ENCODE results near the gene CEBPZ. TPM values are rescaled to one million over a fixed set of nuclear protein-coding genes. Genes with fewer than 3 reads are reported as not detected.
A peak's percentile ranks its signal among the peaks of the same experiment; 100 is the strongest.
"Not testable (repeated sequence)": the region's sequence is repeated elsewhere in the genome, so short reads cannot be mapped to it uniquely, and the experiment has no call there.

CEBPZ gene
- total RNA-seq, 1 donor from 2014 or later: 47.5 TPM

DNA sequence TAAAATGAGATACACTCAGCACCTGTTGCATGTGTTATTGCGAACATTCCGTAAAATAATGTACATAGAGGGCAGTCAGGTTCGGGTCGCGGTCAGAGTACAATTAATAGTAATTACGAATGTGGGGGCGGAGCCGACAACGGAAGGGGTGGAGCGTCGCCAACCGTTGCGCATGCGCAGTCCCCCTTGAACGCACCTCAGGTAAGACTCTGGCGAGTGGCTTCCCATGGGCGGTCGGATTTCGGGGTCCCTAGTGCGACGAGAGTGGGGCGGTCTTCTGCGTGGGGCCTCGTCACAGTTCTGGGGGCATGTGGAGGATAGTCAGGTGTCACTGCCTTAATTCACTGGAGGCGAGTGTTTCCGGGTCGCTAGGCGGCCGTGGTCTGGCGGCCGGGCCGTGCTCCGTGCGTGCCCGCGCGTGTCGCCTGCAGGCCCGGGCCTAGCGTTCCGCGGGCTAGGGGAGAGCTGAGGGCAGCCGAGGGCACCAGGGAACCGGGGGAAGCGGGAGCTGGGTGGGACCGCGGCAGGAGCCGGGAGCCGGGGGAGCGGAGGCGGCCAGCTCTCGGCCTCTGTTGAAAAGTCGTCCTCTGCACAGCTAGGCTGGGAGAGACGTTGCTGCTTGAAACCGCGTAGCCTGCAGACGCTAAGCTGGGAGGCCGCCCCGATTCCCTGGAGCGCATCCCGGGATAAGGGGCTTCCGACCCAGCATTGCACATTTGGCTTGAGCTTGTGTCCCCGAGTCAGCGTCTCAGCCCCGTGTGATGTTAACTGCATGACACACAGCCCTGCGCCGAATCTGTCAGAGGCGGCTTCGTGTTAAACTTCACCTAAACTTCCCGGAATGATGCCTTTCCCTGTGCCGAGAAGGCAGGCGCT is 34.8 kb downstream of the CEBPZ start, which contains the start of gene CEBPZOS:
Gene CEBPZOS (plus strand): TSS at position 177 of the 876 bp plus-strand sequence. CDS start 3,209 bp downstream, outside the sequence.
- peaks cover 8% of the 10 kb centered on the region for H3K36me3 ChIP-seq (ENCODE audit: insufficient read depth, low read length)
- H3K9ac ChIP-seq (ENCODE audit: low read length): peak within 1 kb of the TSS; percentile 86
- peaks cover 12% of the 10 kb centered on the region for H3K4me1 Mint-ChIP-seq (ENCODE audit: low read depth, unreplicated experiment)
- H2AFZ ChIP-seq (ENCODE audit: low read depth, low read length): peak within 1 kb of the TSS; percentile 84
- no peaks in the 10 kb centered on the region for H3K9me3 ChIP-seq (ENCODE audit: insufficient read depth, low read depth, low read length)
- peaks cover 10% of the 10 kb centered on the region for H4K20me1 ChIP-seq (ENCODE audit: insufficient read depth, low read length)
- peak within 1 kb of the TSS; percentile 95 for H3K4me2 ChIP-seq (ENCODE audit: low read length)
- peak within 1 kb of the TSS; percentile 91 for H3K27ac Mint-ChIP-seq (ENCODE audit: unreplicated experiment)
- peak within 1 kb of the TSS; percentile 80 for H3K27ac ChIP-seq (ENCODE audit: low read depth, low read length)
- DNase-seq (ENCODE audit: low read depth) (peak; percentile 58), FAIRE-seq (no peak)
- peaks cover 10% of the 10 kb centered on the region for H3K4me1 ChIP-seq (ENCODE audit: insufficient read depth, low read length)
- H3K27me3 Mint-ChIP-seq (ENCODE audit: low read depth, unreplicated experiment): no peaks in the 10 kb centered on the region
- peak within 1 kb of the TSS; percentile 98 for H3K4me3 Mint-ChIP-seq (ENCODE audit: unreplicated experiment)
- TF ChIP-seq, protein P1, sequence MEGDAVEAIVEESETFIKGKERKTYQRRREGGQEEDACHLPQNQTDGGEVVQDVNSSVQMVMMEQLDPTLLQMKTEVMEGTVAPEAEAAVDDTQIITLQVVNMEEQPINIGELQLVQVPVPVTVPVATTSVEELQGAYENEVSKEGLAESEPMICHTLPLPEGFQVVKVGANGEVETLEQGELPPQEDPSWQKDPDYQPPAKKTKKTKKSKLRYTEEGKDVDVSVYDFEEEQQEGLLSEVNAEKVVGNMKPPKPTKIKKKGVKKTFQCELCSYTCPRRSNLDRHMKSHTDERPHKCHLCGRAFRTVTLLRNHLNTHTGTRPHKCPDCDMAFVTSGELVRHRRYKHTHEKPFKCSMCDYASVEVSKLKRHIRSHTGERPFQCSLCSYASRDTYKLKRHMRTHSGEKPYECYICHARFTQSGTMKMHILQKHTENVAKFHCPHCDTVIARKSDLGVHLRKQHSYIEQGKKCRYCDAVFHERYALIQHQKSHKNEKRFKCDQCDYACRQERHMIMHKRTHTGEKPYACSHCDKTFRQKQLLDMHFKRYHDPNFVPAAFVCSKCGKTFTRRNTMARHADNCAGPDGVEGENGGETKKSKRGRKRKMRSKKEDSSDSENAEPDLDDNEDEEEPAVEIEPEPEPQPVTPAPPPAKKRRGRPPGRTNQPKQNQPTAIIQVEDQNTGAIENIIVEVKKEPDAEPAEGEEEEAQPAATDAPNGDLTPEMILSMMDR (IDR thresholded peaks at IDR 0.05; ENCODE audit: insufficient read depth, low read depth, low read length): no peak
- TF ChIP-seq EZH2 (IDR thresholded peaks at IDR 0.05; ENCODE audit: insufficient read depth, low read length): no peak
- H3K27me3 ChIP-seq (ENCODE audit: insufficient read depth, low read length): no peaks in the 10 kb centered on the region
- peak within 1 kb of the TSS; percentile 88 for H3K4me3 ChIP-seq (ENCODE audit: insufficient read depth, low read depth, low read length)
- peaks cover 4% of the 10 kb centered on the region for H3K36me3 Mint-ChIP-seq (ENCODE audit: low read depth, unreplicated experiment)
- peaks cover 2% of the 10 kb centered on the region for H3K9me3 Mint-ChIP-seq (ENCODE audit: unreplicated experiment)
- H3K79me2 ChIP-seq (ENCODE audit: insufficient read depth, low read length): peaks cover 43% of the 10 kb centered on the region

DNA sequence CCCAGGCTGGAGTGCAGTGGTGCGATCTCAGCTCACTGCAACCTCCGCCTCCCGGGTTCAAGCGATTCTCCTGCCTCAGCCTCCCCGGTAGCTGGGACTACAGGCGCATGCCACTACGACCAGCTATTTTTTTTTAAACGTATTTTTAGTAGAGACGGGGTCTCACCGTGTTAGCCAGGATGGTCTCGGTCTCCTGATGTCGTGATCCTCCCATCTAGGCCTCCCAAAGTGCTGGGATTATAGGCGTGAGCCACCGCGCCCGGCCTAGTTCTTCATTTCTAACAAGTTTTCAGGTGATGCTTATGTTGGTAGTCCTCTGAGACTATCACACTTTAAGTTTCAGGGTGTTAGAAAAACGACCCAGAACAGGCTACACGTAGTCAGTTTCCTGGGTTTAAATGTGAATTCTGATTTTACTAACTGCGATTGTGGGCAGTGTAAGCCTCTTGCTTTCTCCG is 35.5 kb downstream of the CEBPZ start:
- not testable (repeated sequence) for H3K36me3 ChIP-seq (ENCODE audit: insufficient read depth, low read length); H3K4me1 Mint-ChIP-seq (ENCODE audit: low read depth, unreplicated experiment); DNase-seq (ENCODE audit: low read depth); H3K36me3 Mint-ChIP-seq (ENCODE audit: low read depth, unreplicated experiment); H3K9me3 Mint-ChIP-seq (ENCODE audit: unreplicated experiment); H3K9me3 ChIP-seq (ENCODE audit: insufficient read depth, low read depth, low read length); FAIRE-seq; H3K27me3 Mint-ChIP-seq (ENCODE audit: low read depth, unreplicated experiment); H3K27ac ChIP-seq (ENCODE audit: low read depth, low read length); H3K27me3 ChIP-seq (ENCODE audit: insufficient read depth, low read length); H4K20me1 ChIP-seq (ENCODE audit: insufficient read depth, low read length); H3K4me1 ChIP-seq (ENCODE audit: insufficient read depth, low read length)
- Histone ChIP-seq H3K4me3 (ENCODE audit: insufficient read depth, low read depth, low read length) (peak overlapping the region; percentile 88), H3K4me2 (ENCODE audit: low read length) (peak overlapping the region; percentile 95), H2AFZ (ENCODE audit: low read depth, low read length) (peak overlapping the region; percentile 84), H3K9ac (ENCODE audit: low read length) (peak overlapping the region; percentile 86), H3K79me2 (ENCODE audit: insufficient read depth, low read length) (peaks cover 43% of the 10 kb centered on the region)
- peak overlapping the region; percentile 98 for H3K4me3 Mint-ChIP-seq (ENCODE audit: unreplicated experiment)
- peak overlapping the region; percentile 91 for H3K27ac Mint-ChIP-seq (ENCODE audit: unreplicated experiment)

DNA sequence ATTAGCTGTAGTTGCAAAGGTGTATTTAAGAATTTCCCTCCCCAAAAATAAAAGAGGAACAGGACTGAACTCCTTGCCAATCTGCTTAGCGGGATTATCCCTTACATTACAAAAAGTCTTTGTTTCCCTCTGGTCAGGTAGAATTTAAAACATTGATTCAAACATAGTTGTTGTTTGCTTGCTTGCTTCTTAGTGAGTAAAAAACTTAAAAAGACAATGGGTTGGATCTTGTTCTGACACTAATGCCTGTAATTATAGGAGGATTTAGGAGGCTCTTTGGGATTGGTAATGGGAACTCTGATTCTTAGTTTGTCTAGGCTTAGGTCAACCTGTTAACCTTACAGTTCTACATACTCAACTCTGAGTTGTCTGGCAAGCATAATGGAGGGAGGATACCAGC is 38.8 kb downstream of the CEBPZ start:
- no peaks in the 10 kb centered on the region for H3K36me3 ChIP-seq (ENCODE audit: insufficient read depth, low read length)
- H3K27ac ChIP-seq (ENCODE audit: low read depth, low read length): no peak overlapping the region
- peaks cover 2% of the 10 kb centered on the region for H3K9me3 Mint-ChIP-seq (ENCODE audit: unreplicated experiment)
- H3K4me2 ChIP-seq (ENCODE audit: low read length): no peak overlapping the region
- no peak for TF ChIP-seq EZH2 (IDR thresholded peaks at IDR 0.05; ENCODE audit: insufficient read depth, low read length)
- TF ChIP-seq, protein P1 (IDR thresholded peaks at IDR 0.05; ENCODE audit: insufficient read depth, low read depth, low read length): no peak
- FAIRE-seq (no peak), DNase-seq (ENCODE audit: low read depth) (no peak)
- H4K20me1 ChIP-seq (ENCODE audit: insufficient read depth, low read length): no peaks in the 10 kb centered on the region
- H3K9me3 ChIP-seq (ENCODE audit: insufficient read depth, low read depth, low read length): no peaks in the 10 kb centered on the region
- no peak overlapping the region for H3K9ac ChIP-seq (ENCODE audit: low read length)
- peaks cover 14% of the 10 kb centered on the region for H3K4me1 ChIP-seq (ENCODE audit: insufficient read depth, low read length)
- H3K27me3 ChIP-seq (ENCODE audit: insufficient read depth, low read length): no peaks in the 10 kb centered on the region
- H3K27ac Mint-ChIP-seq (ENCODE audit: unreplicated experiment): no peak overlapping the region
- H3K79me2 ChIP-seq (ENCODE audit: insufficient read depth, low read length): peaks cover 10% of the 10 kb centered on the region
- no peak overlapping the region for H3K4me3 ChIP-seq (ENCODE audit: insufficient read depth, low read depth, low read length)
- H3K4me1 Mint-ChIP-seq (ENCODE audit: low read depth, unreplicated experiment): peaks cover 11% of the 10 kb centered on the region
- H3K27me3 Mint-ChIP-seq (ENCODE audit: low read depth, unreplicated experiment): no peaks in the 10 kb centered on the region
- no peak overlapping the region for H2AFZ ChIP-seq (ENCODE audit: low read depth, low read length)
- H3K36me3 Mint-ChIP-seq (ENCODE audit: low read depth, unreplicated experiment): peaks cover 4% of the 10 kb centered on the region
- H3K4me3 Mint-ChIP-seq (ENCODE audit: unreplicated experiment): no peak overlapping the region
